B cell (primary cell): ENCODE data around the gene POLK. TPM values are rescaled to one million over a fixed set of nuclear protein-coding genes. Genes with fewer than 3 reads are reported as not detected.
A peak's percentile ranks its signal among the peaks of the same experiment; 100 is the strongest.

Experiments used
- ATAC-seq: fragments of 200-7000 bp; cut with Tn5 transposase; one replicate; pipeline ENCODE4 v1.10.0; 2021; ENCODE audit warnings: low read depth, mild to moderate bottlenecking, moderate number of reproducible peaks, moderate library complexity
- CTCF ChIA-PET: fragments of 350-600 bp; sonication (Branson Sonifier 250); formaldehyde crosslinking; loops from one replicate; lab custom pipeline; 2021; ENCODE audit warnings: antibody characterized with exemption, inconsistent platforms; lab: Charles Lee
- POLR2A ChIA-PET: fragments of 350-600 bp; sonication (Branson Sonifier 250); formaldehyde crosslinking; loops from one replicate; lab custom pipeline; 2021; ENCODE audit warnings: antibody characterized with exemption; lab: Charles Lee
- DNase-seq: peaks from one replicate; pipeline ENCODE4 v3.0.0; 2013
- H2AFZ ChIP-seq: 2 replicates; pipeline ENCODE4 v1.6.1; 2012; ENCODE audit warnings: mild to moderate bottlenecking, low read depth, low read length; ENCODE audit not compliant: insufficient read depth, poor library complexity, severe bottlenecking
- H3K27ac ChIP-seq, 2 donors: 1 replicate in 1 of 2; 2 replicates in 1 of 2; pipeline ENCODE4 v1.5.1; 2012 to 2013; ENCODE audit warnings: low read length in 2 of 2, mild to moderate bottlenecking in 2 of 2, moderate library complexity in 1 of 2
- H3K27me3 ChIP-seq, 4 experiments: fragments of 200-600 bp in 1 of 4; sonication (generic) in 1 of 4; replicated peaks in 1 of 4; 1 replicate in 2 of 4; 2 replicates in 2 of 4; pipeline versions ENCODE4 v1.6.1 to v1.7.0; 2013 to 2016; ENCODE audit warnings: low read length in 3 of 4, mild to moderate bottlenecking in 2 of 4, mixed read lengths in 1 of 4, moderate library complexity in 1 of 4; ENCODE audit not compliant: insufficient read depth in 4 of 4, control insufficient read depth in 3 of 4; ENCODE audit errors: control extremely low read depth in 1 of 4
- H3K36me3 ChIP-seq, 2 experiments: replicated peaks in 1 of 2; 1 replicate in 1 of 2; 2 replicates in 1 of 2; pipeline versions ENCODE4 v1.6.1 to v1.7.1; 2013; ENCODE audit warnings: low read length in 1 of 2; ENCODE audit not compliant: insufficient read depth in 2 of 2, control insufficient read depth in 1 of 2; ENCODE audit errors: control extremely low read depth in 1 of 2, extremely low read depth in 1 of 2
- H3K4me1 ChIP-seq, 2 donors: fragments of 200-600 bp in 1 of 2; sonication (generic) in 1 of 2; 1 replicate in 1 of 2; 2 replicates in 1 of 2; pipeline versions ENCODE4 v1.5.1 to v1.6.1; 2013 to 2017; ENCODE audit warnings: low read length in 2 of 2; ENCODE audit not compliant: control insufficient read depth in 2 of 2, insufficient read depth in 2 of 2
- H3K4me2 ChIP-seq: replicated peaks from 2 replicates; pipeline ENCODE3; 2012; ENCODE audit warnings: mild to moderate bottlenecking, low read depth, low read length; ENCODE audit not compliant: poor library complexity, severe bottlenecking
- H3K4me3 ChIP-seq, 5 experiments: fragments of 200-600 bp in 1 of 5; sonication (generic) in 1 of 5; 1 replicate in 3 of 5; 2 replicates in 2 of 5; pipeline versions ENCODE4 v1.5.1 to v1.7.0; 2011 to 2016; ENCODE audit warnings: low read length in 4 of 5, mild to moderate bottlenecking in 4 of 5, low read depth in 2 of 5, control low read depth in 1 of 5, moderate library complexity in 1 of 5; ENCODE audit not compliant: insufficient read depth in 1 of 5; ENCODE audit errors: control extremely low read depth in 1 of 5, extremely low read depth in 1 of 5
- H3K79me2 ChIP-seq: fragments of 200-600 bp; sonication (generic); one replicate; pipeline ENCODE4 v1.6.0; 2016; ENCODE audit warnings: low read length; ENCODE audit not compliant: control insufficient read depth, insufficient read depth
- H3K9ac ChIP-seq: fragments of 200-600 bp; sonication (generic); 2 replicates; pipeline ENCODE4 v1.6.1; 2017; ENCODE audit warnings: mild to moderate bottlenecking, low read length, moderate library complexity
- H3K9me3 ChIP-seq, 3 donors: one replicate each; pipeline versions ENCODE4 v1.6.1 to v1.7.1; 2013; ENCODE audit warnings: low read length in 2 of 3; ENCODE audit not compliant: control insufficient read depth in 2 of 3, insufficient read depth in 1 of 3; ENCODE audit errors: control extremely low read depth in 1 of 3
- H4K20me1 ChIP-seq: 2 replicates; pipeline ENCODE4 v1.6.0; 2012; ENCODE audit warnings: mild to moderate bottlenecking, low read length; ENCODE audit not compliant: insufficient read depth, control insufficient read depth, poor library complexity, severe bottlenecking
- H3K27ac Mint-ChIP-seq: one replicate; pipeline ENCODE4 v1.8.0; 2021; ENCODE audit warnings: mixed read lengths
- H3K27me3 Mint-ChIP-seq: one replicate; pipeline ENCODE4 v1.8.0; 2021; ENCODE audit warnings: mixed read lengths
- H3K4me1 Mint-ChIP-seq: one replicate; pipeline ENCODE4 v1.8.0; 2021; ENCODE audit warnings: mixed read lengths
- H3K4me3 Mint-ChIP-seq: one replicate; pipeline ENCODE4 v1.8.0; 2021; ENCODE audit warnings: mixed read lengths
- H3K9me3 Mint-ChIP-seq: one replicate; pipeline ENCODE4 v1.8.0; 2022; ENCODE audit warnings: mixed read lengths; ENCODE audit not compliant: insufficient read depth
- CTCF ChIP-seq: fragments of 200-600 bp; IDR thresholded peaks from one replicate; pipeline ENCODE4 v1.8.0; 2022; ENCODE audit warnings: antibody characterized with exemption, mild to moderate bottlenecking
- EZH2 ChIP-seq: IDR thresholded peaks from 2 replicates; pipeline ENCODE4 v1.6.1; 2012; ENCODE audit warnings: borderline replicate concordance, low read depth, mild to moderate bottlenecking, moderate library complexity, low read length; ENCODE audit not compliant: insufficient read depth, poor library complexity, severe bottlenecking
- WGBS: methylation state at CpG from one replicate; pipeline ENCODE4 v1.1.5; 2013; ENCODE audit warnings: missing lambda C conversion rate; ENCODE audit not compliant: insufficient coverage; 5-methylcytosine and 5-hydroxymethylcytosine counted together
- intact Hi-C: fragments of 100-400 bp; cut with micrococcal nuclease; formaldehyde crosslinking; loops from one replicate; pipeline ENCODE4 v1.10.0; 2022
- polyA plus RNA-seq: library from polyadenylated mRNA; depleted of rRNA; stranded (reverse); fragments of >200 nt; gene quantifications from 2 replicates; pipeline ENCODE4 v1.2.3, GENCODE V29; 2012
- total RNA-seq, 2 donors: library from RNA; stranded (reverse); fragments of 120-200 nt in 1 of 2; gene quantifications; 1 replicate in 1 of 2; 2 replicates in 1 of 2; pipeline versions ENCODE4 v1.2.3 to v1.2.4, GENCODE V29; 2013 to 2022

The POLK gene
- total and polyA plus RNA-seq, 2 donors (not counting 1 experiment from before 2014, with no cell fraction given) = 13.8 to 41.6 TPM

GRCh38 chr5:75524071-75524470 lies 12.4 kb downstream of the POLK start:
- Histone ChIP-seq H3K27me3 (no peaks in the 10 kb centered on the region), H3K9ac (peak overlapping the region; percentile 18), H3K27ac (peak overlapping the region in 1 of 2 donors; percentile 79), H3K4me2 (peak overlapping the region; percentile 65), H3K9me3 (peaks cover 5 to 21% (median 6%) of the 10 kb centered on the region in 3 donors), H4K20me1 (no peaks in the 10 kb centered on the region), H3K4me3 (peak overlapping the region in 2 of 5 experiments; percentile 16 to 43), H2AFZ (peak overlapping the region; percentile 64), H3K4me1 (peaks cover 27 to 39% of the 10 kb centered on the region in 2 donors), H3K36me3 (peaks cover 0 to 2% of the 10 kb centered on the region in 2 experiments), H3K79me2 (peaks cover 73% of the 10 kb centered on the region)
- H3K27ac Mint-ChIP-seq = peak overlapping the region; percentile 84
- no peaks in the 10 kb centered on the region for H3K27me3 Mint-ChIP-seq
- ChIA-PET CTCF (interaction anchor here (1.5 kb wide), 1 partner anchor 9 kb away, joined by 5 read pairs; no protein-coding TSS in a partner anchor), POLR2A (interaction anchor here (1.0 kb wide), 1 partner anchor 13 kb away, joined by 3 read pairs; the partner anchor contains the start of genes CERT1 and POLK)
- H3K9me3 Mint-ChIP-seq = peaks cover 7% of the 10 kb centered on the region
- TF ChIP-seq EZH2 (no peak), CTCF (no peak)
- WGBS = no CpG with 5 or more reads among the region's 3 CpGs
- intact Hi-C loops = loop anchor here (1.0 kb wide), 1 partner anchor 12 kb away; no protein-coding TSS in a partner anchor
- ATAC-seq (peak; percentile 71), DNase-seq (peak; percentile 49)
- H3K4me1 Mint-ChIP-seq = peaks cover 47% of the 10 kb centered on the region
- H3K4me3 Mint-ChIP-seq = peak overlapping the region; percentile 73

- intact Hi-C loops = loop anchor here (1.0 kb wide), 1 partner anchor 12 kb away; no protein-coding TSS in a partner anchor
- WGBS = no CpG with 5 or more reads among the region's 1 CpG
- Histone ChIP-seq H3K27me3 (no peaks in the 10 kb centered on the region), H3K9me3 (peaks cover 5 to 21% (median 6%) of the 10 kb centered on the region in 3 donors), H3K4me3 (peak overlapping the region in 1 of 5 experiments; percentile 43), H4K20me1 (no peaks in the 10 kb centered on the region), H3K9ac (no peak overlapping the region), H2AFZ (no peak overlapping the region), H3K36me3 (peaks cover 0 to 2% of the 10 kb centered on the region in 2 experiments), H3K79me2 (peaks cover 72% of the 10 kb centered on the region), H3K27ac (peak overlapping the region in 1 of 2 donors; percentile 79), H3K4me1 (peaks cover 27 to 39% of the 10 kb centered on the region in 2 donors), H3K4me2 (peak overlapping the region; percentile 65)
- ChIA-PET POLR2A (interaction anchor here (1.0 kb wide), 1 partner anchor 13 kb away, joined by 3 read pairs; the partner anchor contains the start of genes CERT1 and POLK), CTCF (interaction anchor here (1.5 kb wide), 1 partner anchor 10 kb away, joined by 5 read pairs; no protein-coding TSS in a partner anchor)
- Mint-ChIP-seq H3K27me3 (no peaks in the 10 kb centered on the region), H3K4me1 (peaks cover 44% of the 10 kb centered on the region), H3K9me3 (peaks cover 7% of the 10 kb centered on the region), H3K4me3 (peak overlapping the region; percentile 40), H3K27ac (peak overlapping the region; percentile 70)
- ATAC-seq (no peak), DNase-seq (no peak)
- TF ChIP-seq EZH2 (no peak), CTCF (no peak)
These were observed 12.9 kb downstream of the POLK start for GRCh38 chr5:75524591-75524990.
